Fibroblast of skin of left quadriceps (primary cell): ENCODE measurements around the gene ARHGDIA.

Experiments used
- DNase-seq, 2 experiments: peaks; one replicate each; pipeline ENCODE4 v3.0.0-alpha.2; 2013; ENCODE audit warnings: low read depth in 2 of 2

Gene ARHGDIA

GRCh38 chr17:81906476-81907218, 35.5 kb upstream of the ARHGDIA start:
- DNase-seq, result no peak

GRCh38 chr17:81905993-81906392, 34.9 kb upstream of the ARHGDIA start:
- DNase-seq, result no peak

GRCh38 chr17:81905424-81905875, 34.3 kb upstream of the ARHGDIA start:
- no peak for DNase-seq

GRCh38 chr17:81904600-81905423, 33.7 kb upstream of the ARHGDIA start:
- no peak for DNase-seq

GRCh38 chr17:81903896-81904599, 32.9 kb upstream of the ARHGDIA start:
- DNase-seq, result no peak

- DNase-seq, result no peak
Observed at GRCh38 chr17:81903415-81903831, 32.3 kb upstream of the ARHGDIA start.

GRCh38 chr17:81902653-81903414, 31.7 kb upstream of the ARHGDIA start:
- no peak for DNase-seq

GRCh38 chr17:81902023-81902652, 31.0 kb upstream of the ARHGDIA start, which contains the start of gene NPB:
Gene NPB (plus strand): TSS chr17:81902238. CDS start chr17:81902278, 40 bp downstream.
- no peak for DNase-seq

GRCh38 chr17:81901167-81902022, 30.3 kb upstream of the ARHGDIA start:
- DNase-seq, result no peak

- no peak for DNase-seq
Observed at GRCh38 chr17:81900181-81900820, 29.2 kb upstream of the ARHGDIA start.

- DNase-seq, result no peak
Observed at GRCh38 chr17:81899514-81900166, 28.5 kb upstream of the ARHGDIA start.

GRCh38 chr17:81898885-81899284, 27.7 kb upstream of the ARHGDIA start:
- DNase-seq, result no peak

GRCh38 chr17:81898029-81898866, 27.1 kb upstream of the ARHGDIA start:
- DNase-seq, result peak; percentile 66

GRCh38 chr17:81895400-81895799, 24.3 kb upstream of the ARHGDIA start:
- no peak for DNase-seq

- no peak for DNase-seq
Observed at GRCh38 chr17:81891303-81891552, 20.1 kb upstream of the ARHGDIA start.

GRCh38 chr17:81890447-81891302, 19.5 kb upstream of the ARHGDIA start:
- DNase-seq, result no peak

- no peak for DNase-seq
Observed at GRCh38 chr17:81889602-81890001, 18.5 kb upstream of the ARHGDIA start.
